ENCODE data around the gene GYPC. TPM values are rescaled to one million over a fixed set of nuclear protein-coding genes. Genes with fewer than 3 reads are reported as not detected.

Gene GYPC
- total RNA-seq, 2 experiments from 2014 or later: 149 to 161 TPM

DNA sequence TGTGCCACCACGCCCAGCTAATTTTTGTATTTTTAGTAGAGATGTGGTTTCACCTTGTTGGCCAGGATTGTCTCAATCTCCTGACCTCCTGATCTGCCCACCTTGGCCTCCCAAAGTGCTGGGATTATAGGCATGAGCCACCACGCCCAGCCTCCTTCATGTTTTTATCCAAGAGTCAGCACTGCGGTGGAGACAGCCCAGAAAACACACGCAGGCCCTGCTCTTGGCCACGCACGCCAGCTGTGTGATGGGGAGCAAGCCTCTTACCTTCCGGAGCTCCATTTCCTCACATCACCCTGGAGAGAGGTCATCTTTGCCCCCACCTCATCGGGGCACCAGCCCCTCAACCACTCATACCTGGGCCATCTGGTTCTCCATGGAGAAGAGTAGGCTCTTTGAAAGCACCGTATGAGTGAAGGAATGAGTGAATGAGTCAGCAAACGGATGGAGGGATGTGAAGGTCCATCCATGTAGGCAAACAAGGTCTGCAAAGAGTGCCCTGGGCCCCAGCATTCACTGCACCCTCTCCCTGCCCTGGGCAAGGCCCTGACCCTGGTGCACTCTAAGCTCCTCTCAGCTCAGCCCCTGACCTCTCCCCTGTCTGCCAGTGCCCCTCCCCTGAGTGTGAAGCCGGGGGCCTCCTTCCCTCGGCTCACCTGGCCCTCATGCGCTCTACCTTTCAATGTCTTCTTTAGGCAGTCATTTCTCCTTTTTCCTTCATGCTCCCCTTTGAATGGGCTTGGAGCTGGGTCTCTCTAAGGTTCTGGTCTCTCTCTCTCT, 7.4 kb downstream of the GYPC start:
- Mint-ChIP-seq H3K4me3 (peak overlapping the region; percentile 61), H3K36me3 (ENCODE audit: low read depth) (peaks cover 70% of the 10 kb centered on the region), H3K27ac (peak overlapping the region; percentile 94), H3K9me3 (no peaks in the 10 kb centered on the region), H3K27me3 (no peaks in the 10 kb centered on the region), H3K4me1 (peaks cover 89% of the 10 kb centered on the region)
- ChIA-PET POLR2A (no interaction called here), CTCF (interaction anchor here (0.7 to 1.3 kb wide), 3 partner anchors 26 to 56 kb away, joined by 3 to 5 read pairs (median 3); no protein-coding TSS in a partner anchor)
- no peak for DNase-seq

DNA sequence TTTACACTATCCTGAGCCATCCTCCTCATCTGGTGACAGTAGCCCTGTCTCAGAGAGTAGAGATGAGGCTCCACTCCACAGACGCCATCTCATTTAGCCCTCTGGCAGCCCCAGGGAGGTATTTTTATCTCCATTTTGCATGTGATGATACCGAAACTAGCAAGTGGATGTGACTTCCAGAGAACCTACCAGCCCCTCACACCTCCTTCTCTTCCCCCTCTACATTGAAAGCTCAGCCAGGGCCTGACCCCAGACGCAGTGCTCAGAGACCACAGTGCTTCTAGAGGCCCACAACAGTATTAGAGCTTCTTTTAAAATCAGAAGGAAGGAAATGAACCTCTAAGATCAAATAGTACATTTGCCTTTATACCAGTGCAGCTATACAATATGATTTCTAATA, 8.3 kb downstream of the GYPC start:
- ChIA-PET CTCF (interaction anchor here (0.7 to 1.3 kb wide), 3 partner anchors 27 to 55 kb away, joined by 3 to 5 read pairs (median 3); no protein-coding TSS in a partner anchor), POLR2A (no interaction called here)
- peak; percentile 36 for DNase-seq
- Mint-ChIP-seq H3K27me3 (no peaks in the 10 kb centered on the region), H3K9me3 (no peaks in the 10 kb centered on the region), H3K4me3 (peak overlapping the region; percentile 61), H3K27ac (peak overlapping the region; percentile 94), H3K4me1 (peaks cover 86% of the 10 kb centered on the region), H3K36me3 (ENCODE audit: low read depth) (peaks cover 69% of the 10 kb centered on the region)

DNA sequence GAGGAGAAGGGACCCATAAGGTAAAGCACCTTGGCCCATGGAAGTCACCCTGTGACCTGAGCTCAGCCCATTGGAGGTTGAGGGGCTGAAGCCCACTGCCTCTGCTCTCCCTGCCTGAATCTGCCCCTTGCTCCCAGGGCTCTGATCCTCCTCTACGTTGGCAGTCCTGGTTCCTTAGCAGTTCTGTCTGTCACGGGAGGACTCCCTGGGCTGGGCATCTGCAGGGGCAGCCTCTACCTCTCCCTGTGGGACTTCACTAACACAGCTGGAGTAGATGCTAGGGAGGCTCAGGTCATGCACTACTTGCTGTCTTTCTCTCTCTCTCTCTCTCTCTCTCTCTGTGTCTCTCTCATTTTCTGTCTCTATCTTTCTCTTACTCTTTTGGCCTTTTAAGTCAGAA, 8.7 kb downstream of the GYPC start:
- CTCF ChIA-PET: interaction anchor here (1.2 kb wide), 1 partner anchor 33 kb away, joined by 3 read pairs; no protein-coding TSS in a partner anchor
- no peak for DNase-seq
- Mint-ChIP-seq H3K36me3 (ENCODE audit: low read depth) (peaks cover 68% of the 10 kb centered on the region), H3K9me3 (no peaks in the 10 kb centered on the region), H3K27me3 (no peaks in the 10 kb centered on the region), H3K4me3 (peak overlapping the region; percentile 17), H3K4me1 (peaks cover 84% of the 10 kb centered on the region), H3K27ac (peak overlapping the region; percentile 94)
- POLR2A ChIA-PET: no interaction called here

DNA sequence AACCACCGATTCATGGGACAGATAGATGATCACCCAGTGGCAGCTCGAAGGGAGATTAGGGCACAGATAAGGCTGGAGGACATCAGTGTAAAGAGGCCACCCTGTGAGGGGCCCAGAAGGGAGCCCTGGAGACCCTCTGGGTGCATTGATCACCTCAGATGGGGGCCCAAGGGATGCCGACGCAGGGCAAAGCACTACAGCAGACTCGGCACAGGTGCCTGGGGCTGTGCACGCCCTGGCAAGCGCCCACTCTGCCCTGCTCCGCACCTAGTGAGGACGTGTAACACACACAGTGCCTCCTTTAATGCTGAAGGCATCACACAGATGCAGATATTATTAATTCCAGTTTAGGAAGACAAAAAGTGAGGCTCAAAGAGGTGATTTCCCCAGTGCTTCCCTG, 9.5 kb downstream of the GYPC start:
- Mint-ChIP-seq H3K27me3 (no peaks in the 10 kb centered on the region), H3K36me3 (ENCODE audit: low read depth) (peaks cover 68% of the 10 kb centered on the region), H3K4me3 (no peak overlapping the region), H3K9me3 (no peaks in the 10 kb centered on the region), H3K27ac (peak overlapping the region; percentile 94), H3K4me1 (peaks cover 76% of the 10 kb centered on the region)
- POLR2A ChIA-PET: no interaction called here
- CTCF ChIA-PET: no interaction called here
- no peak for DNase-seq

DNA sequence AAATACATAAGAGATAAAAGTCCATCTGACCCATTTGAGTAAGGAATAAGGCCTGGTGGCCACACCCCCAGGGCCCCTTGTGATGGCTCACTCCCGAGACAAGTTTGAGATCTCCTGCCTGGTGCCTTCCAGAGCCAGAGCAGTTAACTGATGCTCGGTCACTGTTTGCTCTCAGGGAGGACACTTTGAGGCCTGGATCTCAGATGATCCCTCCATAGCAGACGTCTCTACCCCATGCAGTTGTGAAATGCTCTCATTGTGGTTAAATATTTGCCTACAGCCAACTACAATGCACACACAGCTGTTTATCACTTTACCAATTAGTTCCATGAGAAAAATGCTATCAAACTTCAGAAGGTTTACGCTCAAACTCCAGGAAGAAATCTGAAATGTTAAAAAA, 12.3 kb downstream of the GYPC start:
- H3K4me1 Mint-ChIP-seq: peaks cover 60% of the 10 kb centered on the region
- no peak for DNase-seq
- no peaks in the 10 kb centered on the region for H3K27me3 Mint-ChIP-seq
- CTCF ChIA-PET: no interaction called here
- H3K9me3 Mint-ChIP-seq: peaks cover 2% of the 10 kb centered on the region
- POLR2A ChIA-PET: no interaction called here
- no peak overlapping the region for H3K4me3 Mint-ChIP-seq
- H3K27ac Mint-ChIP-seq: peak overlapping the region; percentile 2
- peaks cover 71% of the 10 kb centered on the region for H3K36me3 Mint-ChIP-seq (ENCODE audit: low read depth)

DNA sequence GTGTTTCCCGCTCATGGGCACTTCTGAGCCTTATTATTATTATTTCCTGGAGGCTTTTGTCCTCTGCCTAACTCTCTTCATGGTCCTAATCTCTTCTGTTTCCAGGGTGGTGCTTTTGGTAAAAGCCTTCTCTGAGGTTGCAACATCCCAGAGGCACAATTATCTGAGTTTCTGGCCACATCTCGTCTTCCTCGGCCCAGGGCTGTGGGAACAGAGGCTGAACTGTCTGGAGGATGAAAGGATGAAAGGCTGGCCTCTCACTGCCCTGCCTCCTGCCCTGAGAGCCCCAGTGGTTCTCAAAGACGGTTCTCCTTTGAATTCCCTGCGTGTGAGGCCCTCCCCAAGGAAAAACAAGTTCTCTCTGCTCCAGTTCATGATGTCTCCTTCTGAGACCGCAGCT, 13.8 kb downstream of the GYPC start:
- H3K27ac Mint-ChIP-seq: no peak overlapping the region
- no peak overlapping the region for H3K4me3 Mint-ChIP-seq
- DNase-seq: no peak
- H3K4me1 Mint-ChIP-seq: peaks cover 45% of the 10 kb centered on the region
- CTCF ChIA-PET: no interaction called here
- POLR2A ChIA-PET: no interaction called here
- no peaks in the 10 kb centered on the region for H3K27me3 Mint-ChIP-seq
- peaks cover 73% of the 10 kb centered on the region for H3K36me3 Mint-ChIP-seq (ENCODE audit: low read depth)
- H3K9me3 Mint-ChIP-seq: peaks cover 8% of the 10 kb centered on the region

DNA sequence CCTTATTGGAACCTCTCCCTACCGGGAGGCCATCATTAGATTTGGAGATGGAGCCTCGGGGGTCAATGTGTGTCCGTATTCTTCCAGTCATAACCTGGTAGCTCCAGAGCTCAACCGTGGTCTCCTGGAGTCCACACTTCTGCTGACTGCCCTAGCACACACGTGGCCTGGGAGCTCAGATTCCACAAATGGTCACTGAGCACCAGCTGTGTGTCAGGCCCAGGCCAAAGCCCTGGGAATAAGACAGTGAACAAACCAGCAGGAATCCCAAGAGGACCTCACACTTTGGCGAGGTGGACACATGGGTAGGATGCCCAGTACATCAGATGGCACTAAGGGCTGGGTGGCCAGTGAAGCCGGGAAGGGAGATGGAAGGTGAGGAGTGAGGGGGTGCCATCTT, 15.5 kb downstream of the GYPC start:
- Mint-ChIP-seq H3K36me3 (ENCODE audit: low read depth) (peaks cover 78% of the 10 kb centered on the region), H3K4me1 (peaks cover 37% of the 10 kb centered on the region), H3K9me3 (peaks cover 22% of the 10 kb centered on the region), H3K27me3 (no peaks in the 10 kb centered on the region), H3K27ac (no peak overlapping the region), H3K4me3 (no peak overlapping the region)
- ChIA-PET CTCF (no interaction called here), POLR2A (no interaction called here)
- DNase-seq: no peak

DNA sequence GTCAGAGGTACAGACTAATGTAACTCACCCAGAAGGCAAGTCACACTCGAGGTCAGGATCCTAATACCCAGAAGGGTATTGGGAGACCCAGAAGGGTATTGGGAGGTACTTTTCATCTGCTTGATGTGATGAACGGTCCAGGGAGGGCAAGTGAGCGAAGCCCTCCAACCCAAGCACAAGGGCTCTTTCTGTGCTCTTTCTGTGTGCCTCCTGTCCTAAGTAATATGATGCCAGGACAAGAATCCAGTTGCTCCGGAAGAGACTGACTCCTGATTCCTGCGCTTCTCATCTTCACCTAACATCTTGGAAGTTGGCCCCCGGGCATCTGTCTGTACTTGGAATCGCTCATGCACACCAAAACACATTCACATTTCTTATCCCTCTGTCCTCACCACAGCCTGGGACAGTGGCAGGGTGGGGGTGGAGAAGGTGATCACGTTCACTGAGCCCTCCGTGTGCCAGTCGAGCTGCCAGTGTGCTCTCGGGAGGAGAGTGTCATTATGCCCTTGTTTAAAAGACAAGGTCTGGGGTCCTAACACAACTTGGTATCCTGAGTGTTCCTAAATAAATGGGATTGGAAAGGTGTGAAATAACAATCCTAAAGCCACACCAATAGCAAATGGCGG, 17.1 kb downstream of the GYPC start:
- H3K36me3 Mint-ChIP-seq (ENCODE audit: low read depth): peaks cover 78% of the 10 kb centered on the region

DNA sequence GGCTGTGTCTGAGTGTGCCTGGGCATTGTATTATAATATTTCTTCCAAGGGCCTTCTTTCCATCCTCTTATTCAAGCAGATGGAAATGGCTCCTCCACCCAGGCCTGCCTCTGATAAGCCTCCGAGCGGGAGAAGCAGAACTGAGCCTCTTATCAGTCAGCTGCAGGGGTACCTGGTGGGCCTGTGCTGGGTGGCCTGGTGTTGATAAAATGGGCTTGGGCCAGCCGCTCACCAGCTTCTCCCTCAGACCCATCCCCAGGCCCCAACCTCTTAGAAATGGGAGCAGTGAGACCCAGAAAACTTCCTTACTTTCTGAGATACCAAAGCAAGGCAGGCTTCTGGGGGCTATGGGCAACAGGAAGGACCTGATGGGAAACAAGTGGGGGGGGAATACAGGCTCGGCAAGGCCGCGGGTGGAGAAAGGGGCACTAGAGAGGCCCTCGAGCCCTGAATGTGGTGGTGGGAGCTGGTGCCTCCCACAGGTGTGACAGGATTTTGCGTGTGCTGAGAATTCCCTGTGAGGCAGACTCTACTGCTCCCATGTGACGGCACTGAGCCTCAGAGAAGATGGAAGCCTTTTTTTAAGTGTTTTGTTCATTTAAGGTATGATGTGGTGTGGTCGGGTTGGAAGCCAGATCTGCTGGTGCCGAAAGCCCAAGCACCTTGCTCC, 18.3 kb downstream of the GYPC start:
- peaks cover 82% of the 10 kb centered on the region for H3K36me3 Mint-ChIP-seq (ENCODE audit: low read depth)
- H3K4me1 Mint-ChIP-seq: peaks cover 39% of the 10 kb centered on the region
- ChIA-PET CTCF (interaction anchor here (1.0 kb wide), 1 partner anchor 23 kb away, joined by 4 read pairs; no protein-coding TSS in a partner anchor), POLR2A (no interaction called here)
- DNase-seq: no peak
- H3K27me3 Mint-ChIP-seq: no peaks in the 10 kb centered on the region
- H3K9me3 Mint-ChIP-seq: peaks cover 24% of the 10 kb centered on the region
- H3K27ac Mint-ChIP-seq: peak overlapping the region; percentile 5
- no peak overlapping the region for H3K4me3 Mint-ChIP-seq

More for the DNA sequence above, 17.1 kb downstream of the GYPC start:
- H3K27ac Mint-ChIP-seq: no peak overlapping the region
- H3K9me3 Mint-ChIP-seq: peaks cover 24% of the 10 kb centered on the region
- ChIA-PET CTCF (no interaction called here), POLR2A (no interaction called here)
- DNase-seq: no peak
- no peaks in the 10 kb centered on the region for H3K27me3 Mint-ChIP-seq
- H3K4me1 Mint-ChIP-seq: peaks cover 36% of the 10 kb centered on the region
- H3K4me3 Mint-ChIP-seq: no peak overlapping the region

DNA sequence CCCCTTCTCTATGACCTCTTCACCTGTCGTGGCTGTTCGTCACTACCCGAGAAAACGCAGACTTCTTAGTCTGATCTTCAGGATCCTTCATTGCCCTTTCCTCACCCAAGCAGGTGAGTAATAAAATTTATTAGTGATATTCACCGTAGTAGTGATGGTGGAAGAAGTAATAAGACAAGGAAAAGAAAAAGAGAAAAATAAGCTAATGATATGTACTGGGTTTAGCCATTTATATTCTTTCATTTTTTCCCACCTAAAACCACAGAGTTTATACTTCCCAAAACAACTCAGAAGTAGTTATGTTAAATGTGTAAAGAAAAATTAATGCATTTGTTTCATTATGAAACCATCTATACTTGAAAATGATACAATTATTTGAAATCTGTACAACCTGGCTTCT, 19.7 kb downstream of the GYPC start:
- H3K4me1 Mint-ChIP-seq: peaks cover 41% of the 10 kb centered on the region
- POLR2A ChIA-PET: no interaction called here
- no peaks in the 10 kb centered on the region for H3K27me3 Mint-ChIP-seq
- DNase-seq: no peak
- CTCF ChIA-PET: no interaction called here
- peaks cover 80% of the 10 kb centered on the region for H3K36me3 Mint-ChIP-seq (ENCODE audit: low read depth)
- no peak overlapping the region for H3K4me3 Mint-ChIP-seq
- H3K9me3 Mint-ChIP-seq: peaks cover 24% of the 10 kb centered on the region
- peak overlapping the region; percentile 43 for H3K27ac Mint-ChIP-seq

DNA sequence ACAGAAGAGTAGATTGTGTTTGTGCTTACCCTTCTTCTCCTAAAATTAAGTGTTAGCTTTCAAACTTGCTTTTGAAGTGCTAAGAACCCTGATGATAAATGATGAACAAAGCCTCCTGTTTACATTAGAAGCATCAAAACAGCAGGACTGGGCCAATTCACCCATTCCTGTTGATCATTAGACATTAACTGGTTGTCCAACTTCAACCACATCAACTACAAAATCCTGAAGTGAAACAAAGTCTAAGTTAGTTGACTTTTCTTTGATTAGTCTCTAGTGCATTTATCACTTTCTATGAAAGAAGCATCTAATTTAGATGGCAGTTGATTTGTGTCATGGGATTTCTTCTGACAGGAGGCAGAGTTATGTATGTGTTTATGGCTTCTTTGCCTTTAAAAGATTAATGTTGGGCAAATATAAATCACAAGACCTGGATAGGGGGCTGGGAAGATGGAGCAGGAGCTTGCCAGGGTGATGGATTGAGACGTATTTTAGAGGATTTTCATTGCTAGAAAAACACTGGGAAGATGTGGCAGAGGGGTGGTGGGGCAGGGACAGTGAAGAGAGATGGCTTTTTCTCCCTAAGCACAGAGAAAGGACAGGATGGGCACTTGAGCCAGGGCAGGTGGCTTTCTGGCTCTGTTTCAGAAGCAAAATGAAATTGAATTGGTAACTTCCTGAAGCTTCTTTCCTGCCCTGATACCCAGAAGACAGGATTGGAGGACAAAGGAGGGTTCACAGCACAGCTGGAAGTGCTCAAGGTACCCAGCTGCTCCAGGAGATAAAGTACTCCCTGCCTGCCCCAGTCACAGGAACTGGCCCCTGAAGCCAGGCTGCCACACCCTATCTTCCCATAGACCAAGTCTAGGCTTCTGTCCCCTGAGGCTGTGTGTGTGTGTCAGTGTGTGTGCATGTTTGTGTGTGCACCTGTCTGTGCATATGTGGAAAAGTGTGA, 20.5 kb downstream of the GYPC start:
- POLR2A ChIA-PET: no interaction called here

DNA sequence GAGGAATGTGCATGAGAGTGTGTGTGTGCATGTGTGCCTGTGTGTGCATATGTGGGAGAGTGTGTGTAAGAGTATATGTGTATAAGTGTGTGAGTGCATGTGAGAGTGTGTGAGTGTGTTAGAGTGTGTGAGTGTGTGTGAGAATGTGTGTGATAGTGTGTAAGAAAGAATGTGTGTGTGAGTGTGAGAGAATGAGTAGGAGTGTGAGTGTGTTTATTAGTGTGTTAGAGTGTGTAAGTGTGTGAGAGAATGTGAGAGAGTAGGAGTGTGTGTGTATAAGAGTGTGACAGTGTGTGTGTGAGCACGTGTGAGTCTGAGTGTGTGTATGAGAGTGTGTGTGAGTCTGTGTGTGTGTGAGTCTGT, 21.2 kb downstream of the GYPC start:
- H3K4me1 Mint-ChIP-seq: peaks cover 36% of the 10 kb centered on the region
- no peak overlapping the region for H3K27ac Mint-ChIP-seq
- H3K4me3 Mint-ChIP-seq: no peak overlapping the region
- peaks cover 24% of the 10 kb centered on the region for H3K9me3 Mint-ChIP-seq
- no peak for DNase-seq
- ChIA-PET POLR2A (no interaction called here), CTCF (no interaction called here)
- H3K27me3 Mint-ChIP-seq: no peaks in the 10 kb centered on the region
- H3K36me3 Mint-ChIP-seq (ENCODE audit: low read depth): peaks cover 80% of the 10 kb centered on the region

More for the DNA sequence above, 20.5 kb downstream of the GYPC start:
- peaks cover 80% of the 10 kb centered on the region for H3K36me3 Mint-ChIP-seq (ENCODE audit: low read depth)
- H3K27me3 Mint-ChIP-seq: no peaks in the 10 kb centered on the region
- no peak overlapping the region for H3K4me3 Mint-ChIP-seq
- peaks cover 41% of the 10 kb centered on the region for H3K4me1 Mint-ChIP-seq
- H3K27ac Mint-ChIP-seq: peak overlapping the region; percentile 32
- DNase-seq: no peak
- CTCF ChIA-PET: no interaction called here
- H3K9me3 Mint-ChIP-seq: peaks cover 24% of the 10 kb centered on the region
